Measurements from ENCODE around the gene BRD4. TPM values are rescaled to one million over a fixed set of nuclear protein-coding genes. Genes with fewer than 3 reads are reported as not detected.

Gene BRD4
- 10 to 100 TPM; 27.6 to 46.5 (median 35.3) TPM for total RNA-seq

- TF ChIP-seq CTCF (IDR thresholded peaks at IDR 0.05; ENCODE audit: low read depth): no peak
These were observed at the start of gene BRD4 for GRCh38 chr19:15332311-15332996. Gene BRD4, minus strand, starts transcription at chr19:15332539. Its CDS starts 59,440 bp downstream, at chr19:15273099.

- no peak for TF ChIP-seq CTCF (IDR thresholded peaks at IDR 0.05; ENCODE audit: low read depth)
These were observed 49.5 kb upstream of the BRD4 start for GRCh38 chr19:15381864-15382263.

GRCh38 chr19:15381429-15381828, 49.1 kb upstream of the BRD4 start:
- no peak for TF ChIP-seq CTCF (IDR thresholded peaks at IDR 0.05; ENCODE audit: low read depth)

- no peak for TF ChIP-seq CTCF (IDR thresholded peaks at IDR 0.05; ENCODE audit: low read depth)
These were observed 47.8 kb upstream of the BRD4 start for GRCh38 chr19:15379999-15380647.

GRCh38 chr19:15379083-15379998, 47.0 kb upstream of the BRD4 start, which contains the start of gene AKAP8:
Gene AKAP8, minus strand, starts transcription at chr19:15379787. Its CDS starts 56 bp downstream, at chr19:15379731.
- no peak for TF ChIP-seq CTCF (IDR thresholded peaks at IDR 0.05; ENCODE audit: low read depth)

GRCh38 chr19:15378534-15379082, 46.3 kb upstream of the BRD4 start:
- TF ChIP-seq CTCF (IDR thresholded peaks at IDR 0.05; ENCODE audit: low read depth): no peak
